Neural progenitor cell (in vitro differentiated cells): Measurements from ENCODE around the gene ULK4.

Experiments used
- CTCF ChIP-seq: fragments of 200-600 bp; sonication (generic); IDR thresholded peaks from 2 replicates; pipeline ENCODE4 v1.5.1; 2017; ENCODE audit warnings: antibody characterized with exemption, mild to moderate bottlenecking
- EZH2 ChIP-seq: fragments of 200-600 bp; sonication (generic); IDR thresholded peaks from 2 replicates; pipeline ENCODE4 v1.6.1; 2017; ENCODE audit warnings: antibody characterized with exemption, mild to moderate bottlenecking, moderate library complexity
- EZH2phosphoT487 ChIP-seq: fragments of 200-600 bp; sonication (generic); IDR thresholded peaks from 2 replicates; pipeline ENCODE4 v1.6.1; 2017; ENCODE audit warnings: antibody characterized with exemption

- TF ChIP-seq CTCF (no peak), EZH2phosphoT487 (no peak), EZH2 (no peak)
These were observed 6.7 kb downstream of the ULK4 start for GRCh38 chr3:41955192-41955591.
